PC-9 (cell line): ENCODE measurements around the gene ZFAND3. TPM values are rescaled to one million over a fixed set of nuclear protein-coding genes. Genes with fewer than 3 reads are reported as not detected.

Experiments
- BruUV-seq: library from RNA; stranded (reverse); fragments of 400-500 nt; replicated peaks from 2 replicates; lab custom pipeline; 2021; lab: Mats Ljungman, UMichigan
- CTCF ChIA-PET: fragments of 300-600 bp; sonication (Branson Sonifier 250); formaldehyde crosslinking; loops from one replicate; lab custom pipeline; 2022; ENCODE audit warnings: antibody characterized with exemption; lab: Charles Lee
- POLR2A ChIA-PET: fragments of 300-600 bp; sonication (Branson Sonifier 250); formaldehyde crosslinking; loops from one replicate; lab custom pipeline; 2022; ENCODE audit warnings: antibody characterized with exemption; ENCODE audit not compliant: unreplicated experiment; lab: Charles Lee
- DNase-seq, 2 experiments: peaks; one replicate each; pipeline versions ENCODE4 v3.0.0 to v3.0.0-alpha.2; 2015 to 2022; ENCODE audit warnings: mixed read lengths in 1 of 2
- H2AFZ ChIP-seq: fragments of 200-600 bp; sonication (generic); 2 replicates; pipeline ENCODE4 v1.8.1; 2017; ENCODE audit warnings: antibody characterized with exemption
- H3F3A ChIP-seq: fragments of 200-600 bp; sonication (generic); 2 replicates; pipeline ENCODE4 v1.8.1; 2017; ENCODE audit warnings: antibody characterized with exemption, mild to moderate bottlenecking, low read depth; ENCODE audit not compliant: insufficient read depth
- H3K27ac ChIP-seq: fragments of 200-600 bp; sonication (generic); 2 replicates; pipeline ENCODE4 v1.6.1; 2016; ENCODE audit warnings: mixed run types
- H3K27me3 ChIP-seq: fragments of 200-600 bp; sonication (generic); 2 replicates; pipeline ENCODE4 v1.6.1; 2016; ENCODE audit warnings: low read depth, mixed run types; ENCODE audit not compliant: insufficient read depth
- H3K36me3 ChIP-seq: fragments of 200-600 bp; sonication (generic); 2 replicates; pipeline ENCODE4 v1.6.1; 2016; ENCODE audit warnings: low read depth, mixed run types
- H3K4me1 ChIP-seq: fragments of 200-600 bp; sonication (generic); replicated peaks from 2 replicates; pipeline ENCODE4 v1.6.1; 2016; ENCODE audit warnings: mixed run types; ENCODE audit not compliant: insufficient read depth
- H3K4me2 ChIP-seq: fragments of 200-600 bp; sonication (generic); 2 replicates; pipeline ENCODE4 v1.6.1; 2017; ENCODE audit warnings: mixed run types
- H3K4me3 ChIP-seq: fragments of 200-600 bp; sonication (generic); 2 replicates; pipeline ENCODE4 v1.6.1; 2016; ENCODE audit warnings: mixed run types
- H3K79me2 ChIP-seq: fragments of 200-600 bp; sonication (generic); 2 replicates; pipeline ENCODE4 v1.6.1; 2017; ENCODE audit warnings: low read depth, mixed run types
- H3K9me2 ChIP-seq: fragments of 200-600 bp; sonication (generic); 2 replicates; pipeline ENCODE4 v1.8.1; 2017; ENCODE audit warnings: mild to moderate bottlenecking; ENCODE audit not compliant: insufficient read depth
- H3K9me3 ChIP-seq: fragments of 200-600 bp; sonication (generic); 2 replicates; pipeline ENCODE4 v1.8.1; 2016; ENCODE audit warnings: low read depth; ENCODE audit not compliant: insufficient read depth
- H4K20me1 ChIP-seq: fragments of 200-600 bp; sonication (generic); 2 replicates; pipeline ENCODE4 v1.8.1; 2017; ENCODE audit not compliant: insufficient read depth
- CTCF ChIP-seq: fragments of 200-600 bp; sonication (generic); conservative IDR thresholded peaks from 2 replicates; pipeline ENCODE4 v1.6.1; 2017; ENCODE audit warnings: mixed run types, antibody characterized with exemption, mild to moderate bottlenecking, moderate library complexity
- EZH2 ChIP-seq: fragments of 200-600 bp; sonication (generic); IDR thresholded peaks from 2 replicates; pipeline ENCODE4 v1.8.0; 2017; ENCODE audit warnings: antibody characterized with exemption, low read depth
- intact Hi-C: fragments of 100-400 bp; cut with micrococcal nuclease; formaldehyde crosslinking; loops from one replicate; pipeline ENCODE4 v1.10.0; 2022; ENCODE audit not compliant: unreplicated experiment
- total RNA-seq: library from RNA; stranded (reverse); gene quantifications from 2 replicates; pipeline ENCODE4 v1.2.3, GENCODE V29; 2021

The ZFAND3 gene
- total RNA-seq, 1 experiment from 2014 or later: 46.8 TPM

- BruUV-seq: no TSS peak
- H3K27ac ChIP-seq: no peak overlapping the region
- no peaks in the 10 kb centered on the region for H3K27me3 ChIP-seq
- ChIA-PET POLR2A (no interaction called here), CTCF (no interaction called here)
- intact Hi-C loops: no loop called here
- H3K9me2 ChIP-seq: no peaks in the 10 kb centered on the region
- H3K4me1 ChIP-seq: no peaks in the 10 kb centered on the region
- peaks cover 10% of the 10 kb centered on the region for H3F3A ChIP-seq
- peaks cover under 1% of the 10 kb centered on the region; the same call in 1 of the 2 replicates for H3K36me3 ChIP-seq
- H3K79me2 ChIP-seq: peaks cover 21% of the 10 kb centered on the region; the same call in 1 of the 2 replicates
- peaks cover 1% of the 10 kb centered on the region; the same call in 1 of the 2 replicates for H4K20me1 ChIP-seq
- no peak overlapping the region for H2AFZ ChIP-seq
- peak in 1 of 2 experiments; percentile 59 for DNase-seq
- H3K4me2 ChIP-seq: no peak overlapping the region
- H3K9me3 ChIP-seq: no peaks in the 10 kb centered on the region
- TF ChIP-seq CTCF (no peak), EZH2 (no peak)
- H3K4me3 ChIP-seq: no peak overlapping the region
These were observed 238.5 kb downstream of the ZFAND3 start for GRCh38 chr6:38057994-38058393.

- no TSS peak for BruUV-seq
- ChIA-PET POLR2A (no interaction called here), CTCF (no interaction called here)
- Histone ChIP-seq H3K27ac (no peak overlapping the region), H3K36me3 (peaks cover 7% of the 10 kb centered on the region; the same call in 1 of the 2 replicates), H2AFZ (no peak overlapping the region), H3K9me3 (no peaks in the 10 kb centered on the region), H3K4me3 (no peak overlapping the region), H3K4me2 (no peak overlapping the region), H3K9me2 (no peaks in the 10 kb centered on the region), H3K27me3 (no peaks in the 10 kb centered on the region), H3K4me1 (no peaks in the 10 kb centered on the region), H3K79me2 (0 out of 2 replicates have a peak, but pooled peaks cover 4% of the 10 kb centered on the region), H3F3A (peaks cover 10% of the 10 kb centered on the region; the same call in 1 of the 2 replicates), H4K20me1 (peaks cover 3% of the 10 kb centered on the region)
- TF ChIP-seq CTCF: no peak
- TF ChIP-seq EZH2: no peak
- DNase-seq: no peak
- intact Hi-C loops: no loop called here
These were observed 242.5 kb downstream of the ZFAND3 start for GRCh38 chr6:38062066-38062465.

- no peak overlapping the region for H3K27ac ChIP-seq
- no peak overlapping the region for H2AFZ ChIP-seq
- intact Hi-C loops: no loop called here
- no TSS peak for BruUV-seq
- TF ChIP-seq EZH2: no peak
- TF ChIP-seq CTCF: no peak
- no peak for DNase-seq
- no peaks in the 10 kb centered on the region for H3K9me2 ChIP-seq
- no peak overlapping the region for H3K4me2 ChIP-seq
- peaks cover 3% of the 10 kb centered on the region; the same call in 1 of the 2 replicates for H3F3A ChIP-seq
- no peaks in the 10 kb centered on the region for H3K9me3 ChIP-seq
- H3K79me2 ChIP-seq: no peaks in the 10 kb centered on the region
- H3K4me1 ChIP-seq: no peaks in the 10 kb centered on the region
- peaks cover 7% of the 10 kb centered on the region; the same call in 1 of the 2 replicates for H3K36me3 ChIP-seq
- H4K20me1 ChIP-seq: peaks cover 16% of the 10 kb centered on the region; the same call in 1 of the 2 replicates
- ChIA-PET POLR2A (no interaction called here), CTCF (no interaction called here)
- H3K27me3 ChIP-seq: no peaks in the 10 kb centered on the region
- no peak overlapping the region for H3K4me3 ChIP-seq
These were observed 244.4 kb downstream of the ZFAND3 start for GRCh38 chr6:38063973-38064372.
